ENCODE results near the gene TMIGD2.

DNA sequence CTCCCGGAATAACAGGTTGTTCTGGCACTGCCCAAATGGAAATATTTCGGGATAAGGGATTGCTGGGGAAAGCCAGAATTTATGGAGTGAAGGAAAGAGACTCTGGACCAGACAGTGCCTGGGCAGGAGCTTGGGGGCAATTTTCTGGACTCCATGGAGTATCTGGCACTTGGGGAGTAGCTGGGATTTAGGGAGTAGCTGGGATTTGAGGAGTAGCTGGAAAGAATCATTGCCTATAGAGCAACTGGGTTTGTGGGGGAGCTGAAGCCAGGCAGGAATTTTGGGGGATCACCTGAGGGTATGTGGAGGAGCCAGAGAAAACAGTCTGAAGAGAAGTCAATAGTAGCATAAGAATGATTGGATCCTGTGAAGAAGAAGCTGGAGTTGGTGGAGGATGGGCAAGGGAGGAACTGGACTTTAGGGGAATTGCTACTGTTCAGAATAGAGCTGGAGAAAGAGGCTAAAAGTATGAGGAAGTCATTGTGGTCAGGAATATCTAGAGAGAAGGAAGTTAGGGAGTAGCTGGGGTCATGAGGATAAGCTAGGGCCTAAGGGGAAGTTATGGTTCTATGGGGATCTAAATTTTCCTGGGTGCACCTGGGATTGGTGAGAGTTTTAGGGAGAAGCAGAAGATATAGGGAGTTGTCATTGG is 17.0 kb upstream of the TMIGD2 start:
- no peak for TF ChIP-seq CTCF (IDR thresholded peaks at IDR 0.05; ENCODE audit: poor library complexity)
- no peak for TF ChIP-seq EZH2phosphoT487 (IDR thresholded peaks at IDR 0.05; ENCODE audit: low read depth, severe bottlenecking, unreplicated experiment)
